GM23338 (cell line): Measurements from ENCODE around the gene CDC16. TPM values are rescaled to one million over a fixed set of nuclear protein-coding genes. Genes with fewer than 3 reads are reported as not detected.

ENCODE experiments used
- ATAC-seq: fragments of 200-7000 bp; cut with Tn5 transposase; 3 replicates; pipeline ENCODE4 v1.9.1; 2020
- DNase-seq: peaks from one replicate; pipeline ENCODE4 v3.0.0-alpha.2; 2015; ENCODE audit warnings: low spot score
- H2AFZ ChIP-seq: fragments of 200-600 bp; sonication (generic); 2 replicates; pipeline ENCODE4 v1.8.0; 2016; ENCODE audit warnings: antibody characterized with exemption, mild to moderate bottlenecking, moderate library complexity
- H3F3A ChIP-seq: fragments of 200-600 bp; sonication (generic); replicated peaks from 2 replicates; pipeline ENCODE4 v1.8.0; 2017; ENCODE audit warnings: antibody characterized with exemption, mixed run types, low read depth
- H3K27ac ChIP-seq: fragments of 200-600 bp; sonication (generic); 2 replicates; pipeline ENCODE4 v1.6.1; 2016; ENCODE audit warnings: low read depth
- H3K27me3 ChIP-seq: fragments of 200-600 bp; sonication (generic); 2 replicates; pipeline ENCODE4 v1.8.0; 2016; ENCODE audit warnings: mild to moderate bottlenecking, mixed run types, moderate library complexity; ENCODE audit not compliant: insufficient read depth
- H3K36me3 ChIP-seq: fragments of 200-600 bp; sonication (generic); 2 replicates; pipeline ENCODE4 v1.8.0; 2016; ENCODE audit warnings: mild to moderate bottlenecking; ENCODE audit not compliant: insufficient read depth
- H3K4me1 ChIP-seq: fragments of 200-600 bp; sonication (generic); 2 replicates; pipeline ENCODE4 v1.8.0; 2016; ENCODE audit warnings: mild to moderate bottlenecking, moderate library complexity; ENCODE audit not compliant: insufficient read depth
- H3K4me2 ChIP-seq: fragments of 200-600 bp; sonication (generic); 2 replicates; pipeline ENCODE4 v1.7.1; 2017; ENCODE audit warnings: mixed run types
- H3K4me3 ChIP-seq: fragments of 200-600 bp; sonication (generic); 2 replicates; pipeline ENCODE4 v1.6.1; 2016; ENCODE audit warnings: mixed run types
- H3K79me2 ChIP-seq: fragments of 200-600 bp; sonication (generic); replicated peaks from 2 replicates; pipeline ENCODE4 v1.8.0; 2017; ENCODE audit warnings: mild to moderate bottlenecking; ENCODE audit not compliant: insufficient read depth
- H3K9me2 ChIP-seq: fragments of 200-600 bp; sonication (generic); 2 replicates; pipeline ENCODE4 v1.8.0; 2017; ENCODE audit not compliant: insufficient read depth
- H4K20me1 ChIP-seq: fragments of 200-600 bp; sonication (generic); replicated peaks from 2 replicates; pipeline ENCODE4 v1.8.0; 2017; ENCODE audit warnings: mild to moderate bottlenecking; ENCODE audit not compliant: insufficient read depth
- H3K27ac Mint-ChIP-seq: 2 replicates; pipeline ENCODE4 v1.8.0; 2020; ENCODE audit warnings: inconsistent platforms, mild to moderate bottlenecking, moderate library complexity, mixed read lengths
- H3K27me3 Mint-ChIP-seq: 3 replicates; pipeline ENCODE4 v1.8.0; 2022; ENCODE audit warnings: low read depth, mild to moderate bottlenecking, moderate library complexity, mixed read lengths, inconsistent platforms; ENCODE audit not compliant: insufficient read depth, poor library complexity
- H3K36me3 Mint-ChIP-seq: 3 replicates; pipeline ENCODE4 v1.8.0; 2021; ENCODE audit warnings: low read depth, mild to moderate bottlenecking, inconsistent platforms, moderate library complexity, mixed read lengths
- H3K4me1 Mint-ChIP-seq: 3 replicates; pipeline ENCODE4 v1.8.0; 2020; ENCODE audit warnings: mild to moderate bottlenecking, inconsistent platforms, mixed read lengths
- H3K4me3 Mint-ChIP-seq: 3 replicates; pipeline ENCODE4 v1.8.0; 2021; ENCODE audit warnings: moderate library complexity, mild to moderate bottlenecking, inconsistent platforms, mixed read lengths
- H3K9me3 Mint-ChIP-seq: 3 replicates; pipeline ENCODE4 v1.8.0; 2020; ENCODE audit warnings: moderate library complexity, mild to moderate bottlenecking, inconsistent platforms, mixed read lengths
- CREB1 ChIP-seq: fragments of 250-450 bp; sonication (Bioruptor Pico); IDR thresholded peaks from 2 replicates; pipeline ENCODE4 v1.5.0; 2020; ENCODE audit warnings: low read depth, mild to moderate bottlenecking, moderate library complexity
- EZH2 ChIP-seq: fragments of 200-600 bp; sonication (generic); IDR thresholded peaks from one replicate; pipeline ENCODE4 v1.8.0; 2017; ENCODE audit warnings: antibody characterized with exemption, mild to moderate bottlenecking, low read depth; ENCODE audit not compliant: unreplicated experiment
- EZH2phosphoT487 ChIP-seq: fragments of 200-600 bp; sonication (generic); IDR thresholded peaks from one replicate; pipeline ENCODE4 v1.8.1; 2018; ENCODE audit warnings: antibody characterized with exemption; ENCODE audit not compliant: unreplicated experiment
- JUNB ChIP-seq: IDR thresholded peaks from one replicate; pipeline ENCODE4 v1.6.1; 2016; ENCODE audit warnings: antibody characterized with exemption; ENCODE audit not compliant: unreplicated experiment
- NANOG ChIP-seq: IDR thresholded peaks from 2 replicates; pipeline ENCODE4 v1.6.1; 2016; ENCODE audit warnings: antibody characterized with exemption, borderline replicate concordance
- POLR2AphosphoS5 ChIP-seq: IDR thresholded peaks from 2 replicates; pipeline ENCODE4 v1.6.1; 2016; ENCODE audit warnings: antibody characterized with exemption, low read depth
- STAT1 ChIP-seq: IDR thresholded peaks from one replicate; pipeline ENCODE4 v1.6.1; 2016; ENCODE audit warnings: antibody characterized with exemption; ENCODE audit not compliant: unreplicated experiment
- ZNF114 ChIP-seq: fragments of 250-450 bp; sonication (Bioruptor Pico); IDR thresholded peaks from 2 replicates; pipeline ENCODE4 v1.5.0; 2020; ENCODE audit warnings: mild to moderate bottlenecking, moderate library complexity
- ZNF331 ChIP-seq: fragments of 250-450 bp; sonication (Bioruptor Pico); IDR thresholded peaks from 2 replicates; pipeline ENCODE4 v1.5.0; 2020; ENCODE audit warnings: low read depth, mild to moderate bottlenecking, moderate library complexity
- polyA plus RNA-seq: library from polyadenylated mRNA; unstranded; fragments of >200 nt; fragmentation: Nextera tagmentation; extraction: Ambion mirVana; gene quantifications from 2 replicates; pipeline ENCODE4 v1.2.1, GENCODE V29; 2016
- total RNA-seq: library from RNA; depleted of rRNA; stranded (reverse); fragments of >200 nt; shearing (Covaris generic); gene quantifications from 2 replicates; pipeline ENCODE4 v1.2.3, GENCODE V29; 2014
- TF ChIP-seq, protein P1 (sequence below), 2 experiments: fragments of 200-600 bp in 1 of 2; sonication (generic) in 1 of 2; conservative IDR thresholded peaks; 2 replicates each; pipeline versions ENCODE4 v1.5.1 to v1.6.1; 2016 to 2017; ENCODE audit warnings: antibody characterized with exemption in 2 of 2, low read depth in 2 of 2, mild to moderate bottlenecking in 2 of 2, moderate library complexity in 1 of 2
- TF ChIP-seq, protein P2 (sequence below): IDR thresholded peaks from 2 replicates; pipeline ENCODE4 v1.6.1; 2016; ENCODE audit warnings: antibody characterized with exemption
- TF ChIP-seq, protein P3 (sequence below): fragments of 250-450 bp; sonication (Bioruptor Pico); IDR thresholded peaks from 2 replicates; pipeline ENCODE4 v1.5.0; 2020; ENCODE audit warnings: mild to moderate bottlenecking, moderate library complexity
- TF ChIP-seq, protein P4 (sequence below): IDR thresholded peaks from one replicate; pipeline ENCODE4 v1.6.1; 2018; ENCODE audit warnings: antibody characterized with exemption; ENCODE audit not compliant: unreplicated experiment

Gene CDC16
- total and polyA plus RNA-seq, 2 experiments from 2014 or later = 86.1 to 91.3 TPM

DNA sequence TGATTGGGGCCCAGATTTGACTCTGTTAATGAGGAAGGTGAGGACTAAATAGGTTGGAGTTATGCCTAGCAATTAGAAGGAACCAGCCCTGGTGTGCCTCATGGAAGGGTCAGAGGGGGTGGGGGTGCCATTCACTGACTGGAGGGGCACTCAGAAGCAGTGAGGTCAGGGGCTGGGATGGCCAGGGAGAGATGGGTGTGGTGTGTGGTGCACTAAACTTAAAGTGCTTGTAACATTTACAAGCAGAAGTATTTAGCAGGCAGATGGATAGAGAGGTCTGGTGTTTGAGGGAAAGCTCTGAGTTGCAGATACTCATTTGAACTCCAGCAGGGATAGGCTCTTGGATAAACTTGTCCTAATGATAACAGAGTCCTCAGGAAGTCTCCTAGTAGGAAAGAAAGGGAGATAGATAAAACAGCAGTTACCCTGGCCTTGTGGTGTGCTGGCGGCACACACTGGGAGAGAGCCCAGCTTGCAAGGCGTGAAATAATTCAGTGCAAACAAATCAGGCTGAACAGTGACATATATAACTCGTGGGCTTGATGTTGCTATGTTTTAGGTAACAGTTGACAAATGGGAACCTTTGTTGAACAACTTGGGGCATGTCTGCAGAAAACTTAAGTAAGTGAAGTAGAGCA lies 26.8 kb downstream of the CDC16 start:
- no peak for ATAC-seq
- Mint-ChIP-seq H3K9me3 (no peaks in the 10 kb centered on the region), H3K36me3 (peaks cover 91% of the 10 kb centered on the region), H3K4me3 (no peak overlapping the region), H3K4me1 (peaks cover 17% of the 10 kb centered on the region), H3K27me3 (no peaks in the 10 kb centered on the region), H3K27ac (no peak overlapping the region)
- Histone ChIP-seq H3K27ac (no peak overlapping the region), H3K4me1 (peaks cover 11% of the 10 kb centered on the region), H3K36me3 (peaks cover 73% of the 10 kb centered on the region), H3K4me3 (no peak overlapping the region), H2AFZ (no peak overlapping the region), H3K9me2 (no peaks in the 10 kb centered on the region), H3K79me2 (peaks cover 3% of the 10 kb centered on the region; the same call in 1 of the 2 replicates), H3K27me3 (no peaks in the 10 kb centered on the region), H3F3A (0 out of 2 replicates have a peak, but pooled peaks cover 5% of the 10 kb centered on the region), H4K20me1 (peaks cover 17% of the 10 kb centered on the region; the same call in 1 of the 2 replicates), H3K4me2 (no peak overlapping the region)
- DNase-seq = no peak
- TF ChIP-seq CREB1 (CRISPR knock-in tag) = no peak
- no peak for TF ChIP-seq ZNF331
- TF ChIP-seq STAT1 = no peak
- no peak for TF ChIP-seq ZNF114 (CRISPR knock-in tag)
- TF ChIP-seq NANOG = no peak
- TF ChIP-seq, protein P1, sequence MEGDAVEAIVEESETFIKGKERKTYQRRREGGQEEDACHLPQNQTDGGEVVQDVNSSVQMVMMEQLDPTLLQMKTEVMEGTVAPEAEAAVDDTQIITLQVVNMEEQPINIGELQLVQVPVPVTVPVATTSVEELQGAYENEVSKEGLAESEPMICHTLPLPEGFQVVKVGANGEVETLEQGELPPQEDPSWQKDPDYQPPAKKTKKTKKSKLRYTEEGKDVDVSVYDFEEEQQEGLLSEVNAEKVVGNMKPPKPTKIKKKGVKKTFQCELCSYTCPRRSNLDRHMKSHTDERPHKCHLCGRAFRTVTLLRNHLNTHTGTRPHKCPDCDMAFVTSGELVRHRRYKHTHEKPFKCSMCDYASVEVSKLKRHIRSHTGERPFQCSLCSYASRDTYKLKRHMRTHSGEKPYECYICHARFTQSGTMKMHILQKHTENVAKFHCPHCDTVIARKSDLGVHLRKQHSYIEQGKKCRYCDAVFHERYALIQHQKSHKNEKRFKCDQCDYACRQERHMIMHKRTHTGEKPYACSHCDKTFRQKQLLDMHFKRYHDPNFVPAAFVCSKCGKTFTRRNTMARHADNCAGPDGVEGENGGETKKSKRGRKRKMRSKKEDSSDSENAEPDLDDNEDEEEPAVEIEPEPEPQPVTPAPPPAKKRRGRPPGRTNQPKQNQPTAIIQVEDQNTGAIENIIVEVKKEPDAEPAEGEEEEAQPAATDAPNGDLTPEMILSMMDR (conservative IDR thresholded peaks at IDR 0.05; ENCODE audit: low read depth in 2 of 2) = no peak
- no peak for TF ChIP-seq JUNB
- TF ChIP-seq, protein P2, sequence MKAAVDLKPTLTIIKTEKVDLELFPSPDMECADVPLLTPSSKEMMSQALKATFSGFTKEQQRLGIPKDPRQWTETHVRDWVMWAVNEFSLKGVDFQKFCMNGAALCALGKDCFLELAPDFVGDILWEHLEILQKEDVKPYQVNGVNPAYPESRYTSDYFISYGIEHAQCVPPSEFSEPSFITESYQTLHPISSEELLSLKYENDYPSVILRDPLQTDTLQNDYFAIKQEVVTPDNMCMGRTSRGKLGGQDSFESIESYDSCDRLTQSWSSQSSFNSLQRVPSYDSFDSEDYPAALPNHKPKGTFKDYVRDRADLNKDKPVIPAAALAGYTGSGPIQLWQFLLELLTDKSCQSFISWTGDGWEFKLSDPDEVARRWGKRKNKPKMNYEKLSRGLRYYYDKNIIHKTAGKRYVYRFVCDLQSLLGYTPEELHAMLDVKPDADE = no peak
- no peak for TF ChIP-seq EZH2phosphoT487
- TF ChIP-seq, protein P3, sequence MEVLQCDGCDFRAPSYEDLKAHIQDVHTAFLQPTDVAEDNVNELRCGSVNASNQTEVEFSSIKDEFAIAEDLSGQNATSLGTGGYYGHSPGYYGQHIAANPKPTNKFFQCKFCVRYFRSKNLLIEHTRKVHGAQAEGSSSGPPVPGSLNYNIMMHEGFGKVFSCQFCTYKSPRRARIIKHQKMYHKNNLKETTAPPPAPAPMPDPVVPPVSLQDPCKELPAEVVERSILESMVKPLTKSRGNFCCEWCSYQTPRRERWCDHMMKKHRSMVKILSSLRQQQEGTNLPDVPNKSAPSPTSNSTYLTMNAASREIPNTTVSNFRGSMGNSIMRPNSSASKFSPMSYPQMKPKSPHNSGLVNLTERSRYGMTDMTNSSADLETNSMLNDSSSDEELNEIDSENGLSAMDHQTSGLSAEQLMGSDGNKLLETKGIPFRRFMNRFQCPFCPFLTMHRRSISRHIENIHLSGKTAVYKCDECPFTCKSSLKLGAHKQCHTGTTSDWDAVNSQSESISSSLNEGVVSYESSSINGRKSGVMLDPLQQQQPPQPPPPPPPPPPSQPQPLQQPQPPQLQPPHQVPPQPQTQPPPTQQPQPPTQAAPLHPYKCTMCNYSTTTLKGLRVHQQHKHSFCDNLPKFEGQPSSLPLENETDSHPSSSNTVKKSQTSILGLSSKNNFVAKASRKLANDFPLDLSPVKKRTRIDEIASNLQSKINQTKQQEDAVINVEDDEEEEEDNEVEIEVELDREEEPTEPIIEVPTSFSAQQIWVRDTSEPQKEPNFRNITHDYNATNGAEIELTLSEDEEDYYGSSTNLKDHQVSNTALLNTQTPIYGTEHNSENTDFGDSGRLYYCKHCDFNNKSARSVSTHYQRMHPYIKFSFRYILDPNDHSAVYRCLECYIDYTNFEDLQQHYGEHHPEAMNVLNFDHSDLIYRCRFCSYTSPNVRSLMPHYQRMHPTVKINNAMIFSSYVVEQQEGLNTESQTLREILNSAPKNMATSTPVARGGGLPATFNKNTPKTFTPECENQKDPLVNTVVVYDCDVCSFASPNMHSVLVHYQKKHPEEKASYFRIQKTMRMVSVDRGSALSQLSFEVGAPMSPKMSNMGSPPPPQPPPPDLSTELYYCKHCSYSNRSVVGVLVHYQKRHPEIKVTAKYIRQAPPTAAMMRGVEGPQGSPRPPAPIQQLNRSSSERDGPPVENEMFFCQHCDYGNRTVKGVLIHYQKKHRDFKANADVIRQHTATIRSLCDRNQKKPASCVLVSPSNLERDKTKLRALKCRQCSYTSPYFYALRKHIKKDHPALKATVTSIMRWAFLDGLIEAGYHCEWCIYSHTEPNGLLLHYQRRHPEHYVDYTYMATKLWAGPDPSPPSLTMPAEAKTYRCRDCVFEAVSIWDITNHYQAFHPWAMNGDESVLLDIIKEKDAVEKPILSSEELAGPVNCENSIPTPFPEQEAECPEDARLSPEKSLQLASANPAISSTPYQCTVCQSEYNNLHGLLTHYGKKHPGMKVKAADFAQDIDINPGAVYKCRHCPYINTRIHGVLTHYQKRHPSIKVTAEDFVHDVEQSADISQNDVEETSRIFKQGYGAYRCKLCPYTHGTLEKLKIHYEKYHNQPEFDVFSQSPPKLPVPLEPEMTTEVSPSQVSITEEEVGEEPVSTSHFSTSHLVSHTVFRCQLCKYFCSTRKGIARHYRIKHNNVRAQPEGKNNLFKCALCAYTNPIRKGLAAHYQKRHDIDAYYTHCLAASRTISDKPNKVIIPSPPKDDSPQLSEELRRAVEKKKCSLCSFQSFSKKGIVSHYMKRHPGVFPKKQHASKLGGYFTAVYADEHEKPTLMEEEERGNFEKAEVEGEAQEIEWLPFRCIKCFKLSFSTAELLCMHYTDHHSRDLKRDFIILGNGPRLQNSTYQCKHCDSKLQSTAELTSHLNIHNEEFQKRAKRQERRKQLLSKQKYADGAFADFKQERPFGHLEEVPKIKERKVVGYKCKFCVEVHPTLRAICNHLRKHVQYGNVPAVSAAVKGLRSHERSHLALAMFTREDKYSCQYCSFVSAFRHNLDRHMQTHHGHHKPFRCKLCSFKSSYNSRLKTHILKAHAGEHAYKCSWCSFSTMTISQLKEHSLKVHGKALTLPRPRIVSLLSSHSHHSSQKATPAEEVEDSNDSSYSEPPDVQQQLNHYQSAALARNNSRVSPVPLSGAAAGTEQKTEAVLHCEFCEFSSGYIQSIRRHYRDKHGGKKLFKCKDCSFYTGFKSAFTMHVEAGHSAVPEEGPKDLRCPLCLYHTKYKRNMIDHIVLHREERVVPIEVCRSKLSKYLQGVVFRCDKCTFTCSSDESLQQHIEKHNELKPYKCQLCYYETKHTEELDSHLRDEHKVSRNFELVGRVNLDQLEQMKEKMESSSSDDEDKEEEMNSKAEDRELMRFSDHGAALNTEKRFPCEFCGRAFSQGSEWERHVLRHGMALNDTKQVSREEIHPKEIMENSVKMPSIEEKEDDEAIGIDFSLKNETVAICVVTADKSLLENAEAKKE (CRISPR knock-in tag) = no peak
- no peak for TF ChIP-seq EZH2
- no peak for TF ChIP-seq POLR2AphosphoS5
- TF ChIP-seq, protein P4, sequence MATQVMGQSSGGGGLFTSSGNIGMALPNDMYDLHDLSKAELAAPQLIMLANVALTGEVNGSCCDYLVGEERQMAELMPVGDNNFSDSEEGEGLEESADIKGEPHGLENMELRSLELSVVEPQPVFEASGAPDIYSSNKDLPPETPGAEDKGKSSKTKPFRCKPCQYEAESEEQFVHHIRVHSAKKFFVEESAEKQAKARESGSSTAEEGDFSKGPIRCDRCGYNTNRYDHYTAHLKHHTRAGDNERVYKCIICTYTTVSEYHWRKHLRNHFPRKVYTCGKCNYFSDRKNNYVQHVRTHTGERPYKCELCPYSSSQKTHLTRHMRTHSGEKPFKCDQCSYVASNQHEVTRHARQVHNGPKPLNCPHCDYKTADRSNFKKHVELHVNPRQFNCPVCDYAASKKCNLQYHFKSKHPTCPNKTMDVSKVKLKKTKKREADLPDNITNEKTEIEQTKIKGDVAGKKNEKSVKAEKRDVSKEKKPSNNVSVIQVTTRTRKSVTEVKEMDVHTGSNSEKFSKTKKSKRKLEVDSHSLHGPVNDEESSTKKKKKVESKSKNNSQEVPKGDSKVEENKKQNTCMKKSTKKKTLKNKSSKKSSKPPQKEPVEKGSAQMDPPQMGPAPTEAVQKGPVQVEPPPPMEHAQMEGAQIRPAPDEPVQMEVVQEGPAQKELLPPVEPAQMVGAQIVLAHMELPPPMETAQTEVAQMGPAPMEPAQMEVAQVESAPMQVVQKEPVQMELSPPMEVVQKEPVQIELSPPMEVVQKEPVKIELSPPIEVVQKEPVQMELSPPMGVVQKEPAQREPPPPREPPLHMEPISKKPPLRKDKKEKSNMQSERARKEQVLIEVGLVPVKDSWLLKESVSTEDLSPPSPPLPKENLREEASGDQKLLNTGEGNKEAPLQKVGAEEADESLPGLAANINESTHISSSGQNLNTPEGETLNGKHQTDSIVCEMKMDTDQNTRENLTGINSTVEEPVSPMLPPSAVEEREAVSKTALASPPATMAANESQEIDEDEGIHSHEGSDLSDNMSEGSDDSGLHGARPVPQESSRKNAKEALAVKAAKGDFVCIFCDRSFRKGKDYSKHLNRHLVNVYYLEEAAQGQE = no peak
